GM15510 (cell line): ENCODE data around the gene GLYR1.

Experiments used
- POLR2A ChIP-seq: IDR thresholded peaks from 3 replicates; pipeline ENCODE4 v1.6.1; 2011; ENCODE audit warnings: borderline replicate concordance; ENCODE audit not compliant: insufficient read length; ENCODE audit errors: extremely low read depth

GLYR1 gene

GRCh38 chr16:4837733-4838501 is 9.2 kb downstream of the GLYR1 start:
- no peak for TF ChIP-seq POLR2A

- no peak for TF ChIP-seq POLR2A
Measured at GRCh38 chr16:4836727-4837126, 10.4 kb downstream of the GLYR1 start.

GRCh38 chr16:4833584-4833983 is 13.5 kb downstream of the GLYR1 start:
- TF ChIP-seq POLR2A: no peak

GRCh38 chr16:4832698-4833343 is 14.3 kb downstream of the GLYR1 start:
- no peak for TF ChIP-seq POLR2A

- TF ChIP-seq POLR2A: no peak
Measured at GRCh38 chr16:4831616-4832015, 15.5 kb downstream of the GLYR1 start.

GRCh38 chr16:4830408-4830807 is 16.7 kb downstream of the GLYR1 start:
- TF ChIP-seq POLR2A: no peak

- no peak for TF ChIP-seq POLR2A
Measured at GRCh38 chr16:4828567-4829321, 18.3 kb downstream of the GLYR1 start.

GRCh38 chr16:4826980-4827379 is 20.1 kb downstream of the GLYR1 start:
- TF ChIP-seq POLR2A: no peak

GRCh38 chr16:4826526-4826925 is 20.6 kb downstream of the GLYR1 start:
- no peak for TF ChIP-seq POLR2A

GRCh38 chr16:4825196-4825595 is 21.9 kb downstream of the GLYR1 start:
- TF ChIP-seq POLR2A: no peak

- no peak for TF ChIP-seq POLR2A
Measured at GRCh38 chr16:4820652-4821051, 26.4 kb downstream of the GLYR1 start.

GRCh38 chr16:4814542-4815173 is 32.4 kb downstream of the GLYR1 start:
- TF ChIP-seq POLR2A: no peak

GRCh38 chr16:4814046-4814445 is 33.0 kb downstream of the GLYR1 start:
- TF ChIP-seq POLR2A: no peak

GRCh38 chr16:4813251-4814003 is 33.7 kb downstream of the GLYR1 start:
- TF ChIP-seq POLR2A: no peak
